Stimulated activated CD4-positive, alpha-beta T cell treated with anti-CD3 and anti-CD28 coated beads, Interleukin-2, amount 100 ng/mL, for 48 hours (primary cell): ENCODE results near the gene SLC5A11.
"Not testable (repeated sequence)": the region's sequence is repeated elsewhere in the genome, so short reads cannot be mapped to it uniquely, and the experiment has no call there.

Experiments
- DNase-seq, 2 donors: peaks; one replicate each; pipeline ENCODE4 v3.0.0-alpha.2; 2020

SLC5A11 gene, protein sequence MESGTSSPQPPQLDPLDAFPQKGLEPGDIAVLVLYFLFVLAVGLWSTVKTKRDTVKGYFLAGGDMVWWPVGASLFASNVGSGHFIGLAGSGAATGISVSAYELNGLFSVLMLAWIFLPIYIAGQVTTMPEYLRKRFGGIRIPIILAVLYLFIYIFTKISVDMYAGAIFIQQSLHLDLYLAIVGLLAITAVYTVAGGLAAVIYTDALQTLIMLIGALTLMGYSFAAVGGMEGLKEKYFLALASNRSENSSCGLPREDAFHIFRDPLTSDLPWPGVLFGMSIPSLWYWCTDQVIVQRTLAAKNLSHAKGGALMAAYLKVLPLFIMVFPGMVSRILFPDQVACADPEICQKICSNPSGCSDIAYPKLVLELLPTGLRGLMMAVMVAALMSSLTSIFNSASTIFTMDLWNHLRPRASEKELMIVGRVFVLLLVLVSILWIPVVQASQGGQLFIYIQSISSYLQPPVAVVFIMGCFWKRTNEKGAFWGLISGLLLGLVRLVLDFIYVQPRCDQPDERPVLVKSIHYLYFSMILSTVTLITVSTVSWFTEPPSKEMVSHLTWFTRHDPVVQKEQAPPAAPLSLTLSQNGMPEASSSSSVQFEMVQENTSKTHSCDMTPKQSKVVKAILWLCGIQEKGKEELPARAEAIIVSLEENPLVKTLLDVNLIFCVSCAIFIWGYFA

GRCh38 chr16:24845726-24846547, at the start of gene SLC5A11:
Gene SLC5A11 (plus strand): TSS chr16:24845963. CDS start chr16:24858644, 12,681 bp downstream.
- no peak for DNase-seq

- DNase-seq: no peak
Measured at GRCh38 chr16:24800586-24800985, 45.2 kb upstream of the SLC5A11 start.

GRCh38 chr16:24801761-24802302, 43.9 kb upstream of the SLC5A11 start:
- no peak for DNase-seq

GRCh38 chr16:24805484-24805883, 40.3 kb upstream of the SLC5A11 start:
- DNase-seq: no peak

GRCh38 chr16:24807301-24807700, 38.5 kb upstream of the SLC5A11 start:
- DNase-seq: no peak

GRCh38 chr16:24810951-24811843, 34.6 kb upstream of the SLC5A11 start:
- no peak for DNase-seq

GRCh38 chr16:24812813-24813212, 33.0 kb upstream of the SLC5A11 start:
- DNase-seq: not testable (repeated sequence)

DNA sequence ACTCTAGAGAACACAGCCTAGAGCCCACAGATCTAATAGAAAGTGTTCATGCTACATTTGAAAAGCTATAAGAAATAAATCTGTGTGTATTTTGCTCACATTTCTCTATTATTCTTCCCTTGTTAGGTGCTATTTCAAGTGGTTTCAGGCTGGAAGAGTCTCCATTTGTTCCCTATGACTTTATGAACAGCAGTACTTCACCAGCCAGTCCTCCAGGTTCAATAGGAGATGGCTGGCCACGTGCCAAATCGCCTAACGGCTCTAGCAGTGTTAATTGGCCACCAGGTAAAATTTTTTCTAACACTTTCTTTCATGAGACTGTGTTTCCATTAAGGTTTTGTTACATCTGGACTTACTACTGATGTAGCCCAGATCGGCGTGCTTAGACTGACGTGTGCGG, 30.7 kb upstream of the SLC5A11 start:
- no peak for DNase-seq

- no peak for DNase-seq
Measured at GRCh38 chr16:24816688-24817087, 29.1 kb upstream of the SLC5A11 start.

DNA sequence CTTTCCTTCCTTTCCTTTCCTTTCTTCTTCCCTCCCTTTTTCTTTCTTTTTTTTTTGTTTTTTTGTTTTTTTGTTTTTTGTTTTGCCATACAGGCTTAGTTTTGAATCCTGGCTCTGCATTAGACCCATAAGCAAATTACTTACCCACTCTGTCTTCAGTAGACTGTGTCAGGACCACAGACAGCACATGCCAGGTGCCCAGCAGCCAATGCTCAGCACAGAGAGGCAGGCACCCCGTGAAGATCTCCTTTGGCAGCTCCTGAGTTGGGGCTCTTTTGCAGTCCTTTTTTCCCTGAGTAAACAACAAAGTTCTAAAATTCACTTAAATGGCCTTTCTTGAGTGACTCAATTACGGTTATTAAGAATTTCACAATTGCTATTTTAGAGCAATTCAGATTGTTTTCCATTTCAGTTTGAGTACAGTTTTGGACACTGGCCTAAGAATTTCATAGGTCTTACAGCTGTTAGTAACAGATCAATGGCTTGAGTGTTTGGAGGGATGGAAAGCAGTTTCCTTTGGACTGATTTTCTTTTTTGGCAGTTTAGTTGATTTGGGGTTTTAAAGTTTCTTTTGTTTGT, 26.2 kb upstream of the SLC5A11 start:
- no peak for DNase-seq

GRCh38 chr16:24820522-24820921, 25.2 kb upstream of the SLC5A11 start:
- DNase-seq: no peak

DNA sequence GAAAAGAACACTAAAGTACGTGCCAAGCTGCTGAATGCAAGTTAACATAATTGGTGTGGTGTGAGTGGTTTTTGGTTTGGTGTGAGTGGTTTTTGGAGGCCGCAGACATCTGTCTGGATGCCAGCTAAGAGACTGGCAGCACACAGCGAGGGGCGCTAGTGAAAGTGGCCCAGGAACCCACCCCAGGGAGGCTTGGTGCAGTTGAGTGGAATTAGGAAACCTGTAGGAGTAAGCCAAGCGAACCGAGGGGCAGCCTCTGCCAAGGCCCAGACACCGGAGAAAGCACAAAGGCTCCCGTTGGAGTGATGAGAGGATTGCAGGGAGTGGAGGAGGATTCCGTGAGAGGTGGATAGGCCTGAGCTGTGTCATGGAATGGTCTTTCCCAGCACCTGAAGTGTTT, 24.6 kb upstream of the SLC5A11 start:
- DNase-seq: no peak

DNA sequence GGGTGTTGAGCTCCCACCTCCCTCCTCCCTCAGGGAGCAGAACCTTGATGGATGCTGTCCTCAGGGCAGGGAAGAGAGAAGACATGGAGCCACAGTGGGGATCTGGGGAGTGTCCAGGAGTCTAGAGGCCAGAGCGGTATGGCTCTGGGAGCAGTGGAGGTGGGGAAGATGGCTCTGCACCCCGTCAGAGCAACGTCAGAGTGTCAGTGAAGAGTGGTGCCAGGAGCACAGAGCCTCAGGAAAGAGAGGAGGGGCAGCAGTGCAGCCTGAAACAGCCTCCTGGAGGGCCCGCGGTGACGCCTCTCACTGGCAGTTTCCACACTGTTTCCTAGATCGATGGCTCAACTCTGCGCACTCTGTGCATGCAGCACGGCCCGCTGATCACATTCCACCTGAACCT, 23.2 kb upstream of the SLC5A11 start:
- DNase-seq: no peak

DNA sequence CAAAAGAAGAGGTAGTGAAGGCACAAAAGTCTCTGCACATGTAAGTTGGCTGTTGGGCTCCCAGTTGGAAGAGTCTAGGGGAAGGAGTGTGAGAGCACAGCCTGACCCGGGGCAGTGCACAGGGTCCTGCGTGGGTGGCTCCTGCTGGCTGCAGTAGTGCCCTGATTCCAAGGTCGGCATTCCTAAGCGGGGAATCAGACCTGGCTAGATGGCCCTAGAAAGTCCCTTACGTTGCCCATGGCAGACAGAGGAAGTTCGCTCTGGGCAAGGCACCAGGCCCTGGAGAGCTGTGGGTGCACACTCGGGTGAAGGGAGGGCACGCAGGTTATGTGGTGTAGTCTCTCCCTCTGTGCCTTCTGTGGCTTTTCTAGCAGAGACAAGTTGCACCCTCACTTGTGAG, 22.8 kb upstream of the SLC5A11 start:
- no peak for DNase-seq

DNA sequence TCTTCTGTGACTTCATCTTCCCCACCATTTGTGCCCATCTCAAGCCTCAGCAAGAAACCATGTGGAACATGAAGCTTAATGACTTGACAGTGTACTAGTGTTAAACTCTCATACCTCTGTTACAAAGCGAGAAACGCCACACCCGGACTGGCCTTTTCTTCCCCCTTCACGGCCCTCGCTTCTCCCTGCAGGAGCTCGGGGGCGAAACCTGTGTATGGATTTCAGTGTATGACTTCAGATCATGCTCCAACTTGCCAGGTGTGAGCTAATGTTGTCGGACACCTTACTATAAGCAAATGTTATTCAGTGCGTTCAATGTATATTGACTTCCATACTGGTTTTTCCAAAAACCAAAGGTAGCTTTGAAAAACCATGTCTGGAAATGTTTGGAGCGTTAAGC, 20.1 kb upstream of the SLC5A11 start:
- no peak for DNase-seq

GRCh38 chr16:24826096-24826690, 19.6 kb upstream of the SLC5A11 start:
- no peak for DNase-seq

GRCh38 chr16:24826817-24827566, 18.8 kb upstream of the SLC5A11 start:
- no peak for DNase-seq

- no peak for DNase-seq
Measured at GRCh38 chr16:24829153-24829552, 16.6 kb upstream of the SLC5A11 start.

DNA sequence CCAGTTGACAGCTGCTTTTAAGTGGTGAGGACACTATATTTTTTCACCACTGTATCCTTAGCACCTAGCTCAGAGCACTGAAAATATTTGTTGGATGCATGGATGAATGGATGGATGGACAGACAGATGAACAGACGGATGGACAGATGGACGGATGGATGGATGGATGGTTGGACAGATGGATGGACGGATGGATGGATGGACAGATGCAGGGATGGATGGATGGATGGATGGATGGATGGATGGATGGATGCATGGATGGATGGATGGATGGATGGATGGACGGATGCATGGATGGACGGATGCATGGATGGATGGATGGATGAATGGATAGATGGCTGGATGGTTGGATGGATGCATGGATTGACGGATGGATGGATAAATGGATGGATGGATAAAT, 12.4 kb upstream of the SLC5A11 start:
- no peak for DNase-seq
